HG03175 (cell line): ENCODE measurements around the gene USP24.
A peak's percentile ranks its signal among the peaks of the same experiment; 100 is the strongest.
"Not testable (repeated sequence)": the region's sequence is repeated elsewhere in the genome, so short reads cannot be mapped to it uniquely, and the experiment has no call there.

Experiments used
- ATAC-seq: cut with Tn5 transposase; IDR thresholded peaks from one replicate; pipeline ENCODE4 v1.9.1; 2021; ENCODE audit warnings: mild to moderate bottlenecking, moderate library complexity; ENCODE audit not compliant: unreplicated experiment

Gene USP24

GRCh38 chr1:55129194-55129728 lies 85.9 kb downstream of the USP24 start:
- ATAC-seq: no peak

GRCh38 chr1:55128418-55128995 lies 86.7 kb downstream of the USP24 start:
- no peak for ATAC-seq

- ATAC-seq: peak; percentile 67
These were observed 87.3 kb downstream of the USP24 start for GRCh38 chr1:55127827-55128343.

GRCh38 chr1:55124470-55124869 lies 90.7 kb downstream of the USP24 start:
- ATAC-seq: no peak

GRCh38 chr1:55120538-55120937 lies 94.6 kb downstream of the USP24 start:
- ATAC-seq: no peak

- no peak for ATAC-seq
These were observed 96.4 kb downstream of the USP24 start for GRCh38 chr1:55118651-55119329.

- ATAC-seq: no peak
These were observed 97.2 kb downstream of the USP24 start for GRCh38 chr1:55117941-55118340.

- not testable (repeated sequence) for ATAC-seq
These were observed 106.2 kb downstream of the USP24 start for GRCh38 chr1:55109005-55109404.

- ATAC-seq: no peak
These were observed 108.1 kb downstream of the USP24 start for GRCh38 chr1:55107101-55107500.

- no peak for ATAC-seq
These were observed 111.3 kb downstream of the USP24 start for GRCh38 chr1:55103891-55104290.

GRCh38 chr1:55095095-55095494 lies 120.1 kb downstream of the USP24 start:
- no peak for ATAC-seq

- ATAC-seq: no peak
These were observed 122.7 kb downstream of the USP24 start for GRCh38 chr1:55092475-55092874.

- ATAC-seq: no peak
These were observed 125.5 kb downstream of the USP24 start for GRCh38 chr1:55089683-55090082.

GRCh38 chr1:55088413-55088812 lies 126.8 kb downstream of the USP24 start:
- ATAC-seq: no peak

- ATAC-seq: no peak
These were observed 127.7 kb downstream of the USP24 start for GRCh38 chr1:55087439-55087838.

- ATAC-seq: no peak
These were observed 130.9 kb downstream of the USP24 start for GRCh38 chr1:55084257-55084656.

GRCh38 chr1:55081905-55082296 lies 133.3 kb downstream of the USP24 start:
- ATAC-seq: no peak

GRCh38 chr1:55081188-55081904 lies 133.8 kb downstream of the USP24 start:
- no peak for ATAC-seq

GRCh38 chr1:55079651-55080050 lies 135.5 kb downstream of the USP24 start:
- ATAC-seq: no peak

GRCh38 chr1:55078470-55078869 lies 136.7 kb downstream of the USP24 start:
- ATAC-seq: no peak

- ATAC-seq: no peak
These were observed 138.8 kb downstream of the USP24 start for GRCh38 chr1:55076356-55076755.

GRCh38 chr1:55074455-55074854 lies 140.7 kb downstream of the USP24 start:
- no peak for ATAC-seq
